GM06990 (cell line): ENCODE results near the gene CDH4.

Source experiments
- DNase-seq: peaks from one replicate; pipeline ENCODE4 v3.0.0-alpha.2; 2011; ENCODE audit not compliant: insufficient read length; ENCODE audit errors: extremely low read depth
- H3K27me3 ChIP-seq: replicated peaks from 2 replicates; pipeline ENCODE4 v1.6.0; 2011; ENCODE audit warnings: low read length; ENCODE audit not compliant: control insufficient read depth, insufficient read depth
- H3K36me3 ChIP-seq: 2 replicates; pipeline ENCODE4 v1.5.1; 2011; ENCODE audit warnings: low read length; ENCODE audit not compliant: control insufficient read depth, insufficient read depth
- H3K4me3 ChIP-seq: replicated peaks from 2 replicates; pipeline ENCODE4 v1.5.1; 2011; ENCODE audit warnings: low read depth, mild to moderate bottlenecking, control low read depth, low read length
- TF ChIP-seq, protein P1 (sequence below): IDR thresholded peaks from 2 replicates; pipeline ENCODE4 v1.5.1; 2011; ENCODE audit warnings: low read length, control low read depth, mild to moderate bottlenecking, inconsistent platforms; ENCODE audit not compliant: insufficient read depth, poor library complexity, severe bottlenecking

The CDH4 gene

DNA sequence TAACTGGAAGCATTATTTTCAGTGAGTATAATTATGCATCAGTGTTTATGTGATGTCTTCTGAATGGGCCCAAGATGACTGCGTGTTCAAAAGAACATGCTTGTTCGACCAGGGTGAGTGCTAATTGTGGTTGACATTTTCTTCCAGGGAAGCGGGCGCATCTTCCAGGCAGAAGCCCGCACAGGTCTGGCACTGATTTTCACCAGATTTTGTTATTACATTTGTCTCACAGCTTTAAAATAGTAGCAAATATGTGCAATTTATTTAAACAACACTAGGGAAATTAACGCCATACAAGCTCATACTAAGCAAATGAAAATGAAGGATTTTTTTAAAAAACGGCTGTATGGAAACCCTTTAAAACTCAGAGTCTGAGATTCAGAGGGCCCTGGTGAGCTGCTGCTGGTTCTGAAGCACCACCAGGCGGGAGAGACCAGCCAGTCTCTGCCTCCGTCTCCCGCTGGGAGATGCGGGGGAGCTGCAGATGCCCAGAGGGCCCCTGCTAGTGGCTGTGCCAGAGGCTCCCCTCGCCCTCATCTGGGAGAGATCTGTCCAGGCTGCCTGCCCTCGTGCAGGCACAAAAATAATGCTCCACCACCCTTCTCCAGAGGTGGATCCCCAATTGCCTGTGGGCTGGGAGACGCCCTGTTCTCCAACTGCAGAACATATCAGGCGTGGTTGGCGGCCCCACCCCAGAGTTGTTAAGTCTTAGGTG, 516.7 kb downstream of the CDH4 start:
- no peaks in the 10 kb centered on the region for H3K36me3 ChIP-seq

DNA sequence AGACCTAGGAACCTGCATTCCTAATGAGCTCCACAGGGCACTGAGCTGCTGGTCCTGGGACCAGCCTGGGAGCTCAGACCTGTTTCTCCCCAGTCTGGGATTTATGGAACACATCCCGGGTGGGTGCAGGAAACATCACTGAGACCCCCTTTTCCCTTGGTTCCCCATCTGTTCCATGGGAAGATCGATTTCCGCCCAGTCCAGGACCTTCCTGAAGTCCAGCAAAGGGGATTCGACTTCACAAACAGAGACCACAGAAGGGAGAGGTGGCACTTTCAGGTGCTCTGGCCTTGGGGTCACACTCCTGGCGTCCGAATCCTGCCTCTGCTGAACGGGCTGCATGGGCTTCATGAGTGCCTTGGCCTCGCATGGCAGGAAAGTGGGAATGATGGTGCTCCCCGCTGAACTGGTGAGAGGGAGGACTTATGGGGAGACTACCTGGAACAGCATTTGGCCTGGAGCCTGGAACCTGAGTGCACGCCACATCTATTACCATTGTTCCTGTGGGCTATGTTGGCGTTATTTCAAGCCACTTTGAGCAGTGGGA, 517.3 kb downstream of the CDH4 start:
- DNase-seq, result no peak
- H3K27me3 ChIP-seq, result no peaks in the 10 kb centered on the region
- no peaks in the 10 kb centered on the region for H3K36me3 ChIP-seq

More for the DNA sequence above, 516.7 kb downstream of the CDH4 start:
- TF ChIP-seq, protein P1, sequence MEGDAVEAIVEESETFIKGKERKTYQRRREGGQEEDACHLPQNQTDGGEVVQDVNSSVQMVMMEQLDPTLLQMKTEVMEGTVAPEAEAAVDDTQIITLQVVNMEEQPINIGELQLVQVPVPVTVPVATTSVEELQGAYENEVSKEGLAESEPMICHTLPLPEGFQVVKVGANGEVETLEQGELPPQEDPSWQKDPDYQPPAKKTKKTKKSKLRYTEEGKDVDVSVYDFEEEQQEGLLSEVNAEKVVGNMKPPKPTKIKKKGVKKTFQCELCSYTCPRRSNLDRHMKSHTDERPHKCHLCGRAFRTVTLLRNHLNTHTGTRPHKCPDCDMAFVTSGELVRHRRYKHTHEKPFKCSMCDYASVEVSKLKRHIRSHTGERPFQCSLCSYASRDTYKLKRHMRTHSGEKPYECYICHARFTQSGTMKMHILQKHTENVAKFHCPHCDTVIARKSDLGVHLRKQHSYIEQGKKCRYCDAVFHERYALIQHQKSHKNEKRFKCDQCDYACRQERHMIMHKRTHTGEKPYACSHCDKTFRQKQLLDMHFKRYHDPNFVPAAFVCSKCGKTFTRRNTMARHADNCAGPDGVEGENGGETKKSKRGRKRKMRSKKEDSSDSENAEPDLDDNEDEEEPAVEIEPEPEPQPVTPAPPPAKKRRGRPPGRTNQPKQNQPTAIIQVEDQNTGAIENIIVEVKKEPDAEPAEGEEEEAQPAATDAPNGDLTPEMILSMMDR, result no peak
- Histone ChIP-seq H3K4me3 (no peak overlapping the region), H3K27me3 (no peaks in the 10 kb centered on the region)
- no peak for DNase-seq

GRCh38 chr20:61770113-61770585, 518.1 kb downstream of the CDH4 start:
- no peak overlapping the region for H3K4me3 ChIP-seq
- TF ChIP-seq, protein P1, result no peak
- no peaks in the 10 kb centered on the region for H3K27me3 ChIP-seq
- no peak for DNase-seq
- no peaks in the 10 kb centered on the region for H3K36me3 ChIP-seq

More for the DNA sequence above, 517.3 kb downstream of the CDH4 start:
- TF ChIP-seq, protein P1, result no peak
- H3K4me3 ChIP-seq, result no peak overlapping the region

DNA sequence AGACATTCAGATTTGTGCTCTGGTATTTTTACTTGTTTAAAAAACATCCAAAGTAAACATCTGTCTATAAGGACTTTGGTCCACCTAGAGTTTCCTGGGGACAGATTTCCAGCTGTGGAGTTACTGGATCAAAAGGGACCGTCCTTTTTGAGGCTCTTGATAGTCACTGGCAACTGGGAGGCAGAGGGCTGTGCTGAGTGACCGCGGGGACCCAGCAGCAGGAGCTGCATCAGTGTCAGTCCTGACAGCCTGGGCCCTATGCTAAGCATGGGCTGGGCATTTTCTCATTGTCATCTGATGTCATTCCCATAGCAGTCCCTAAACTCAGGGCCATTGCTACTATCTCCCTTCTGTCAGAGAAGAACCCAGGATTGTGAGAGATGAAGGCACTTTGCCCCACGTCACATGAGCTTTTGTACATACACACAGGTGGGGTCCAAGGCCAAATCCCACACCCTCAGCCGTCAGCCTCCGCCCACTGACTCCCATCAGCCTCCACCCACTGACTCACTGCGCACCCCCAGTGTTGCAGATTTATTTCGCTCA, 519.8 kb downstream of the CDH4 start:
- no peaks in the 10 kb centered on the region for H3K27me3 ChIP-seq

GRCh38 chr20:61772828-61773631, 521.0 kb downstream of the CDH4 start:
- TF ChIP-seq, protein P1, result no peak
- DNase-seq, result no peak
- H3K27me3 ChIP-seq, result no peaks in the 10 kb centered on the region
- H3K4me3 ChIP-seq, result no peak overlapping the region
- H3K36me3 ChIP-seq, result no peaks in the 10 kb centered on the region

More for the DNA sequence above, 519.8 kb downstream of the CDH4 start:
- DNase-seq, result no peak
- no peak overlapping the region for H3K4me3 ChIP-seq
- no peaks in the 10 kb centered on the region for H3K36me3 ChIP-seq
- TF ChIP-seq, protein P1, result no peak
